ENCODE measurements around the gene E4F1. TPM values are rescaled to one million over a fixed set of nuclear protein-coding genes. Genes with fewer than 3 reads are reported as not detected.

The E4F1 gene
- total and polyA plus RNA-seq, 2 donors (not counting 1 experiment from before 2014, with no cell fraction given), result 6.7 to 31.2 TPM

DNA sequence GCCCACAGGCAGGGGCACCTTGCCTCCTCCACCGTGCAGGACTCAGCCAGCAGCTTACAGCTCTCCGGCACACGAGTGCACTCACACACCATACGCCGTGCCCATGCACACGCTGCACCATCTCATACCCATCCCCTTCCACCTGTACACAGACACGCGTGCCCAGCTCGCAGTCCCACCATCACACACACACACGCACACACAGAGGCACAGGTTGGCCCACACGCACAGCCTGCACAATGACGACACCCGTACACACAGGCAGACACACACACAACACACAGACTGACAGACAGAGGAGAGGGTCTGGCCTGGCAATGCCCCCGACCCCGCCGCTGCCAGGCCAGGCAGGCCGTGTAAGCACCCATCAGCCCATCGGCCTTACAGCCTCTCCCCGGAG, 39.0 kb upstream of the E4F1 start:
- no peak for TF ChIP-seq EZH2 (IDR thresholded peaks at IDR 0.05; ENCODE audit: low read length, missing control alignments)
- TF ChIP-seq, protein P1, sequence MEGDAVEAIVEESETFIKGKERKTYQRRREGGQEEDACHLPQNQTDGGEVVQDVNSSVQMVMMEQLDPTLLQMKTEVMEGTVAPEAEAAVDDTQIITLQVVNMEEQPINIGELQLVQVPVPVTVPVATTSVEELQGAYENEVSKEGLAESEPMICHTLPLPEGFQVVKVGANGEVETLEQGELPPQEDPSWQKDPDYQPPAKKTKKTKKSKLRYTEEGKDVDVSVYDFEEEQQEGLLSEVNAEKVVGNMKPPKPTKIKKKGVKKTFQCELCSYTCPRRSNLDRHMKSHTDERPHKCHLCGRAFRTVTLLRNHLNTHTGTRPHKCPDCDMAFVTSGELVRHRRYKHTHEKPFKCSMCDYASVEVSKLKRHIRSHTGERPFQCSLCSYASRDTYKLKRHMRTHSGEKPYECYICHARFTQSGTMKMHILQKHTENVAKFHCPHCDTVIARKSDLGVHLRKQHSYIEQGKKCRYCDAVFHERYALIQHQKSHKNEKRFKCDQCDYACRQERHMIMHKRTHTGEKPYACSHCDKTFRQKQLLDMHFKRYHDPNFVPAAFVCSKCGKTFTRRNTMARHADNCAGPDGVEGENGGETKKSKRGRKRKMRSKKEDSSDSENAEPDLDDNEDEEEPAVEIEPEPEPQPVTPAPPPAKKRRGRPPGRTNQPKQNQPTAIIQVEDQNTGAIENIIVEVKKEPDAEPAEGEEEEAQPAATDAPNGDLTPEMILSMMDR (conservative IDR thresholded peaks at IDR 0.05 in 1 of 2, IDR thresholded peaks at IDR 0.05 in 1 of 2; ENCODE audit: low read depth in 1 of 2, low read length in 2 of 2), result no peak
- Histone ChIP-seq H3K4me3 (replicated peaks in 1 of 4; ENCODE audit: control extremely low read depth in 1 of 4, insufficient read depth in 1 of 4, low read depth in 3 of 4, low read length in 4 of 4) (no peak overlapping the region), H3K4me2 (ENCODE audit: extremely low read depth, insufficient read depth, low read length) (no peak overlapping the region), H3K9ac (ENCODE audit: insufficient read depth, low read length) (no peak overlapping the region), H3K79me2 (ENCODE audit: control insufficient read depth, insufficient read depth, low read length) (no peaks in the 10 kb centered on the region), H3K36me3 (ENCODE audit: control insufficient read depth, insufficient read depth, low read length) (no peaks in the 10 kb centered on the region), H3K4me1 (ENCODE audit: control insufficient read depth, extremely low read depth, insufficient read depth, low read length) (no peaks in the 10 kb centered on the region), H3K27ac (ENCODE audit: insufficient read depth, low read length) (no peak overlapping the region), H3K9me3 (ENCODE audit: control insufficient read depth, insufficient read depth, low read depth, low read length) (no peaks in the 10 kb centered on the region), H3K27me3 (ENCODE audit: control insufficient read depth, insufficient read depth, low read length) (no peaks in the 10 kb centered on the region), H4K20me1 (ENCODE audit: control insufficient read depth, extremely low read depth, insufficient read depth, low read length) (no peaks in the 10 kb centered on the region), H2AFZ (ENCODE audit: low read length) (no peak overlapping the region)
- no peak for DNase-seq (ENCODE audit: low read depth in 2 of 2)

DNA sequence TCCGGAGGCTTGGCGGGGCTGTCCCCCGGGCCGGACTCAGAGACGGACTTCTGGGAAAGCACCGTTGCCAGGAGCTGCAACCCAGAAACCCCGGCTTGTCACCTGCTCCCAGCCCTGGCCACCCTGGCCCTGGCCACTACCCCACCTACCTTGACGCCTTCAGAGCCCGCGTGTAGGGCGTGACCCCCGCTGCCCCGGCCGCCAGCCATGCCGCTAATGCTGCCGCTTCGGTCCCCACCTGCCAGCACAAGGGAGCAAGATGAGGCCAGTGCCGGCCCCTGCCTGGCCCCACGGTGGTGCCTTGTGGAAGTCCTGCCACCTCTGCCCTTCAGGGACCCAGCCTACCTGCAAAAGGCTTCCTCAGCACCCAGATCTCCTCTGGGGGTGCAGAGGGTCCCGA, 38.4 kb upstream of the E4F1 start:
- TF ChIP-seq, protein P1 (conservative IDR thresholded peaks at IDR 0.05 in 1 of 2, IDR thresholded peaks at IDR 0.05 in 1 of 2; ENCODE audit: low read depth in 1 of 2, low read length in 2 of 2), result no peak
- H3K36me3 ChIP-seq (ENCODE audit: control insufficient read depth, insufficient read depth, low read length), result no peaks in the 10 kb centered on the region
- H3K4me2 ChIP-seq (ENCODE audit: extremely low read depth, insufficient read depth, low read length), result no peak overlapping the region
- no peaks in the 10 kb centered on the region for H3K9me3 ChIP-seq (ENCODE audit: control insufficient read depth, insufficient read depth, low read depth, low read length)
- H4K20me1 ChIP-seq (ENCODE audit: control insufficient read depth, extremely low read depth, insufficient read depth, low read length), result no peaks in the 10 kb centered on the region
- no peak overlapping the region for H2AFZ ChIP-seq (ENCODE audit: low read length)
- no peak for DNase-seq (ENCODE audit: low read depth in 2 of 2)
- H3K9ac ChIP-seq (ENCODE audit: insufficient read depth, low read length), result no peak overlapping the region
- no peaks in the 10 kb centered on the region for H3K27me3 ChIP-seq (ENCODE audit: control insufficient read depth, insufficient read depth, low read length)
- H3K27ac ChIP-seq (ENCODE audit: insufficient read depth, low read length), result no peak overlapping the region
- no peaks in the 10 kb centered on the region for H3K79me2 ChIP-seq (ENCODE audit: control insufficient read depth, insufficient read depth, low read length)
- H3K4me1 ChIP-seq (ENCODE audit: control insufficient read depth, extremely low read depth, insufficient read depth, low read length), result no peaks in the 10 kb centered on the region
- no peak overlapping the region for H3K4me3 ChIP-seq (replicated peaks in 1 of 4; ENCODE audit: control extremely low read depth in 1 of 4, insufficient read depth in 1 of 4, low read depth in 3 of 4, low read length in 4 of 4)

DNA sequence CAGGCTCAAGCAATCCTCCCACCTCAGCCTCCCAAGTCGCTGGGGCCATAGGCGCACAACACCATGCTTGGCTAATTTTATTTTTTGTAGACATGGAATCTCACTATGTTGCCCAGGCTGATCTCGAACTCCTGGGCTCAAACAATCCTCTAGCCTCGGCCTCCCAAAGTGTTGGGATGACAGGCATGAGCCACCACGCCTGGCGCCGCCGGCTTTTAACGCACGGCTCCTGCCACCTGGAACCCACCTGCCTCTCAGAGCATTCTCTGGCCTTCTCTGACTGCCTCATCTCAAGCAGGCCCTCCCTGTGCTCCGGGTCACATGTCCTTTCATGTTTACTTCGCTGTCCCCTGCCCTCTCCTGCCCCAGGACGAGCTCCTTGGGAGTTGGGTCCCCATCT, 37.3 kb upstream of the E4F1 start:
- H3K4me1 ChIP-seq (ENCODE audit: control insufficient read depth, extremely low read depth, insufficient read depth, low read length), result no peaks in the 10 kb centered on the region
- H3K27ac ChIP-seq (ENCODE audit: insufficient read depth, low read length), result no peak overlapping the region
- H4K20me1 ChIP-seq (ENCODE audit: control insufficient read depth, extremely low read depth, insufficient read depth, low read length), result no peaks in the 10 kb centered on the region
- no peak overlapping the region for H3K9ac ChIP-seq (ENCODE audit: insufficient read depth, low read length)
- no peak overlapping the region for H3K4me2 ChIP-seq (ENCODE audit: extremely low read depth, insufficient read depth, low read length)
- H3K9me3 ChIP-seq (ENCODE audit: control insufficient read depth, insufficient read depth, low read depth, low read length), result no peaks in the 10 kb centered on the region
- no peak overlapping the region for H3K4me3 ChIP-seq (replicated peaks in 1 of 4; ENCODE audit: control extremely low read depth in 1 of 4, insufficient read depth in 1 of 4, low read depth in 3 of 4, low read length in 4 of 4)
- DNase-seq (ENCODE audit: low read depth in 2 of 2), result no peak
- H3K36me3 ChIP-seq (ENCODE audit: control insufficient read depth, insufficient read depth, low read length), result no peaks in the 10 kb centered on the region
- TF ChIP-seq EZH2 (IDR thresholded peaks at IDR 0.05; ENCODE audit: low read length, missing control alignments), result no peak
- TF ChIP-seq, protein P1 (conservative IDR thresholded peaks at IDR 0.05 in 1 of 2, IDR thresholded peaks at IDR 0.05 in 1 of 2; ENCODE audit: low read depth in 1 of 2, low read length in 2 of 2), result no peak
- no peak overlapping the region for H2AFZ ChIP-seq (ENCODE audit: low read length)
- no peaks in the 10 kb centered on the region for H3K27me3 ChIP-seq (ENCODE audit: control insufficient read depth, insufficient read depth, low read length)
- H3K79me2 ChIP-seq (ENCODE audit: control insufficient read depth, insufficient read depth, low read length), result no peaks in the 10 kb centered on the region

Data from fibroblast of lung (primary cell).